GM11168 (cell line): ENCODE data around the gene RNF13.
"Not testable (repeated sequence)": the region's sequence is repeated elsewhere in the genome, so short reads cannot be mapped to it uniquely, and the experiment has no call there.

Experiments used
- in situ Hi-C: fragments of 300-500 bp; cut with MboI; formaldehyde crosslinking; loops from one replicate; pipeline ENCODE4 v1.12.0; 2022; ENCODE audit warnings: low sequenced_read_pairs; ENCODE audit not compliant: unreplicated experiment

The RNF13 gene

DNA sequence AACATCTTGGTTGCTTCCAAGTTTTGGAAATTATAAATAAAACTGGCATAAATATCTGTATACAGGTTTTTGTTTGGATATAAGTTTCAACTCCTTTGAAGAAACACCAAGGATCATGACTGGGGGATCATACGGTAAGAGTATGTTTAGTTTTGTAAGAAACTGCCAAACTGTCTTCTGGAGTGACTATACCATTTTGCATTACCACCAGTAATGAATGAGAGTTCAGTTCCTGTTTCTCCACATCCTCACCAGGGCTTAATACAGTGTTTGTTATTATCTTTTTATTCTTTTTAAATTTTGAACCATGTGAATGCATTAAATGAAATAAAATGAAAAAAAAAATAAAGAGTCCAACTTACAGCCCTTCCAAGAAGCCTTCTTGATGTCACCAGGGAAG lies 17.0 kb upstream of the RNF13 start:
- in situ Hi-C loops = no loop called here

DNA sequence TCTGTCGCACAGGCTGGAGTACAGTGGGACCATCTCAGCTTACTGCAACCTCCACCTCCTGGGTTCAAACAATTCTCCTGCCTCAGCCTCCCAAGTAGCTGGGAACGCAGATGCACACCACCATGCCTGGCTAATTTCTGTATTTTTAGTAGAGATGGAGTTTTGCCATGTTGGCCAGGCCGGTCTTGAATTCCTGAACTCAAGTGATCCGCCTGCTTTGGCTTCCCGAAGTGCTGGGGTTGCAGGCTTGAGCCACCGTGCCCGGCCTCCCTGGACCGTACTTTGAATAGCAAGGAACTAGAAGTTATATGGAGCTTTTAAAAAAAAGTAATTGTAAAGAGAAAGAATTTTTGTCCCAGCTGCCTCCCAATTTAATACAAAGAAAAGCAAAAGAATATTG lies 12.3 kb upstream of the RNF13 start:
- in situ Hi-C loops = no loop called here

- in situ Hi-C loops = no loop called here
These were observed 11.8 kb upstream of the RNF13 start for GRCh38 chr3:149801195-149801594.

- in situ Hi-C loops = no loop called here
These were observed 11.4 kb upstream of the RNF13 start for GRCh38 chr3:149801639-149802038.

- in situ Hi-C loops = no loop called here
These were observed 6.7 kb upstream of the RNF13 start for GRCh38 chr3:149806171-149806778.

DNA sequence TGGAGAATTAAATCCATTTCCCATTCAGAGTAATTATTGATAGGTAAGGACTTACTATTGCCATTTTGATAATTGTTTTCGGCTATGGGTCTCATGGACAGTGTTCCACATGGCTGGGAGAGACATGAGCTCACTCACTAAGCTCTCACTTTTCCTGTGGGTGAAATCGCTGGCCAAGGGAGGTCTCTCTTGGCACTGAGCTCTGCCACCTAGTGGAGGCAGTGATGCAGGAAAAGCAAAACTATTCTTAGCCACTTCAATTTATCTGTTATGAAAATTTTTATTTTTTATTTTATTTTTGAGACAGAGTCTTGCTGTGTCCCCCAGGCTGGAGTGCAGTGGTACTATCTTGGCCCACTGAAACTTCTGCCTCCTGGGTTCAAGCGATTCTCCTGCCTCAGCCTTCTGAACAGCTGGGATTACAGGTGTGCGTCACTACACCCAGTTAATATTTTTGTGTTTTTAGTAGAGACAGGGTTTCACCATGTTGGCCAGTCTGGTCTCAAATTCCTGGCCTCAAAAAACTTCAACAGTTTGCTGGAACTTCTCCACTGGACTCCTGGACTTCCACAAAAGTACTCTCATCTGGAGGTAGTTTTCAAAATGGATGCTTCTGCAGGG lies 4.7 kb upstream of the RNF13 start:
- in situ Hi-C loops = no loop called here

- in situ Hi-C loops = no loop called here
These were observed 3.3 kb upstream of the RNF13 start for GRCh38 chr3:149809699-149810098.

GRCh38 chr3:149810846-149811245 lies 2.2 kb upstream of the RNF13 start:
- in situ Hi-C loops = no loop called here

DNA sequence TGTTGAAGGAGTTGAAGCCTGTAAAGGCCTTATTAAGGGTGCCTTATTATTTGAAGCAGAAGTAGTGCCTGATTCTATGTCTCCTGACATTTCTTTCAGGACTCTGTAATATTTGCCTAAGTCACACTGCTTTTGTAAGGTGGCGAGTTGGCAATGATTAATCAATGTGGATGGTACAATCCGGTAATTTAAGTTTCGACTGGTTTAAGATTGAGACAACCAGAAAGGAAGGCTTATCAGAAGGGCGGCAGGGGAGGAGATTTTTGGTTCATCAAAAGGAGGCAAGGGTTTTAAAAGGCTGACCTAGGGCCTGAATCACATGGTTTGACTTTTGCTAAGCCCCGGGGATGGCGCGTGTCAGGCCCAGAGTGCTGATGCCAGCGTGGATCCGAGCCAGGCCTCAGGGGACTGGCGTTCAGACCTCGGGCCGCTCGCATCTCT lies 830 bp upstream of the RNF13 start:
- in situ Hi-C loops = no loop called here

- in situ Hi-C loops = no loop called here
These were observed 609 bp downstream of the RNF13 start for GRCh38 chr3:149813367-149814281.

- in situ Hi-C loops = no loop called here
These were observed 2.3 kb downstream of the RNF13 start for GRCh38 chr3:149815321-149815720.

GRCh38 chr3:149815728-149816127 lies 2.7 kb downstream of the RNF13 start:
- in situ Hi-C loops = no loop called here

GRCh38 chr3:149816311-149816710 lies 3.3 kb downstream of the RNF13 start:
- in situ Hi-C loops = no loop called here

DNA sequence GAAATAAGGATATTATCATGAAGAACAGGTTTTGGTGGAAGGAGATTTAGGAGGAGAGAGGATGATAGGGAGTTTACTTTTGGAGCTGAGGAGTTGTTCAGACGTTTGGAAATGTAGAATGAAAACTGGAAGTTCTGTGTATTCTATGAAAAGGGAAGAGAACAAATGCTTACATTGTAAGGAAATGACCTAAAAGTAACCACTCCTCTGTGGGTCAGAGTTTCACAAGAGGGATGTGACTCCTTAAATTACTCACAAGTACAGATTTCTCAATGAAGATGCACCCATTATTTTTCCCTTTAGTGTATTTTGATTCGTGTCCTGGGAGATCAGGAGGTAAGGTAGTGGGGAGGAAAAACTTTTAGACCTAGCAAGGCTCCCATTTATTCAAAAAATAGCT lies 4.0 kb downstream of the RNF13 start:
- in situ Hi-C loops = no loop called here

GRCh38 chr3:149819432-149819831 lies 6.4 kb downstream of the RNF13 start:
- in situ Hi-C loops = no loop called here

GRCh38 chr3:149820183-149820582 lies 7.2 kb downstream of the RNF13 start:
- in situ Hi-C loops = no loop called here

- in situ Hi-C loops = no loop called here
These were observed 13.6 kb downstream of the RNF13 start for GRCh38 chr3:149826636-149827035.

DNA sequence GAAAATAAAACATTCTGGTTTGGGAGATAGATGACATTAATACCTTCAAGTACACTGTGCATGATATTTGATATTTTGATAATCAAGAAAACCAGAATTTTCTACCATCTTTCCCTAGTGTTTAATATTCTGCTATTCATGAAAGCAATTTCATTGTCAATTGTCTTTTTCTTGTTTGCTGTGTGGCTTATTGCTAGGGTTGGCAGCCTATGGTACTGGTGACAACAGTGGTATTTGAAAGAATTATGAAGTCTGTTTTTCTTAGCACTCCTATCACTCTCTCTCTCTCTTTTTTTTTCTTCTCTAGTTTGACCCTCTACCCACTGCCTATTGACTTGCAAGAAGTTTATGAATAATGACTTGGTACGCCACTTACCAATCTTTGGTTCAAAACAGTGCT lies 15.4 kb downstream of the RNF13 start:
- in situ Hi-C loops = no loop called here

GRCh38 chr3:149829631-149830030 lies 16.6 kb downstream of the RNF13 start:
- in situ Hi-C loops = not testable (repeated sequence)

GRCh38 chr3:149830902-149831301 lies 17.9 kb downstream of the RNF13 start:
- in situ Hi-C loops = no loop called here

GRCh38 chr3:149831321-149831720 lies 18.3 kb downstream of the RNF13 start:
- in situ Hi-C loops = no loop called here
